TTC549 (cell line): ENCODE results near the gene TFB2M.
"Not testable (repeated sequence)": the region's sequence is repeated elsewhere in the genome, so short reads cannot be mapped to it uniquely, and the experiment has no call there.

Experiments used
- FAIRE-seq: peaks from 2 replicates; lab custom pipeline; 2012; peaks lifted over from hg19 to GRCh38; lab: Jason Lieb, UNC

Gene TFB2M

GRCh38 chr1:246582301-246583055, 16.4 kb upstream of the TFB2M start:
- FAIRE-seq, result no peak

- FAIRE-seq, result no peak
Observed at GRCh38 chr1:246580497-246581370, 14.7 kb upstream of the TFB2M start.

- no peak for FAIRE-seq
Observed at GRCh38 chr1:246579818-246580217, 13.8 kb upstream of the TFB2M start.

GRCh38 chr1:246577720-246578106, 11.7 kb upstream of the TFB2M start:
- peak; percentile 28 for FAIRE-seq

GRCh38 chr1:246577082-246577719, 11.1 kb upstream of the TFB2M start:
- FAIRE-seq, result no peak

- FAIRE-seq, result no peak
Observed at GRCh38 chr1:246576709-246577032, 10.6 kb upstream of the TFB2M start.

- FAIRE-seq, result no peak
Observed at GRCh38 chr1:246573491-246573890, 7.4 kb upstream of the TFB2M start.

GRCh38 chr1:246572785-246573184, 6.7 kb upstream of the TFB2M start:
- no peak for FAIRE-seq

- no peak for FAIRE-seq
Observed at GRCh38 chr1:246571953-246572352, 5.9 kb upstream of the TFB2M start.

- not testable (repeated sequence) for FAIRE-seq
Observed at GRCh38 chr1:246571309-246571708, 5.2 kb upstream of the TFB2M start.

- FAIRE-seq, result peak; percentile 51
Observed at GRCh38 chr1:246569248-246570238, 3.5 kb upstream of the TFB2M start.

GRCh38 chr1:246567646-246568235, 1.7 kb upstream of the TFB2M start:
- no peak for FAIRE-seq

- peak; percentile 51 for FAIRE-seq
Observed at GRCh38 chr1:246566813-246567645, 968 bp upstream of the TFB2M start.

- FAIRE-seq, result no peak
Observed at GRCh38 chr1:246565751-246566127, 322 bp downstream of the TFB2M start.

- no peak for FAIRE-seq
Observed at GRCh38 chr1:246564839-246565750, 966 bp downstream of the TFB2M start.

GRCh38 chr1:246560833-246561232, 5.2 kb downstream of the TFB2M start:
- peak; percentile 79 for FAIRE-seq

GRCh38 chr1:246559310-246559709, 6.8 kb downstream of the TFB2M start:
- FAIRE-seq, result no peak

GRCh38 chr1:246558041-246558440, 8.0 kb downstream of the TFB2M start:
- no peak for FAIRE-seq

GRCh38 chr1:246554201-246554600, 11.9 kb downstream of the TFB2M start:
- FAIRE-seq, result no peak

GRCh38 chr1:246552110-246552509, 14.0 kb downstream of the TFB2M start:
- FAIRE-seq, result no peak
